ENCODE measurements around the gene MAGI2. TPM values are rescaled to one million over a fixed set of nuclear protein-coding genes. Genes with fewer than 3 reads are reported as not detected.

Gene MAGI2
- total RNA-seq, 1 donor from 2014 or later, result 4.0 TPM

GRCh38 chr7:79290398-79290797 is 163.1 kb downstream of the MAGI2 start:
- H3K9me3 ChIP-seq, result no peaks in the 10 kb centered on the region
- TF ChIP-seq CTCF (IDR thresholded peaks at IDR 0.05), result no peak
- no peak overlapping the region for H3K27ac ChIP-seq
- intact Hi-C loops (cut with DNase I), result no loop called here
- no peak overlapping the region for H3K4me3 ChIP-seq
- DNase-seq (ENCODE audit: low spot score in 2 of 2), result no peak
- H3K36me3 ChIP-seq, result no peaks in the 10 kb centered on the region
- no peaks in the 10 kb centered on the region for H3K27me3 ChIP-seq
- H3K4me1 ChIP-seq, result no peaks in the 10 kb centered on the region

GRCh38 chr7:79288655-79289054 is 164.8 kb downstream of the MAGI2 start:
- no peak overlapping the region for H3K4me3 ChIP-seq
- intact Hi-C loops (cut with DNase I), result no loop called here
- H3K27me3 ChIP-seq, result no peaks in the 10 kb centered on the region
- no peak for TF ChIP-seq CTCF (IDR thresholded peaks at IDR 0.05)
- H3K4me1 ChIP-seq, result no peaks in the 10 kb centered on the region
- H3K27ac ChIP-seq, result no peak overlapping the region
- H3K9me3 ChIP-seq, result no peaks in the 10 kb centered on the region
- no peak for DNase-seq (ENCODE audit: low spot score in 2 of 2)
- H3K36me3 ChIP-seq, result no peaks in the 10 kb centered on the region

GRCh38 chr7:79287981-79288380 is 165.5 kb downstream of the MAGI2 start:
- Histone ChIP-seq H3K4me3 (no peak overlapping the region), H3K36me3 (no peaks in the 10 kb centered on the region), H3K9me3 (no peaks in the 10 kb centered on the region), H3K27ac (no peak overlapping the region), H3K27me3 (no peaks in the 10 kb centered on the region), H3K4me1 (no peaks in the 10 kb centered on the region)
- intact Hi-C loops (cut with DNase I), result no loop called here
- DNase-seq (ENCODE audit: low spot score in 2 of 2), result no peak
- no peak for TF ChIP-seq CTCF (IDR thresholded peaks at IDR 0.05)

- intact Hi-C loops (cut with DNase I), result no loop called here
- TF ChIP-seq CTCF (IDR thresholded peaks at IDR 0.05), result no peak
- Histone ChIP-seq H3K27ac (no peak overlapping the region), H3K9me3 (no peaks in the 10 kb centered on the region), H3K36me3 (no peaks in the 10 kb centered on the region), H3K4me1 (peaks cover 0 to 5% of the 10 kb centered on the region in 2 donors), H3K4me3 (no peak overlapping the region), H3K27me3 (no peaks in the 10 kb centered on the region)
- no peak for DNase-seq (ENCODE audit: low spot score in 2 of 2)
Observed at GRCh38 chr7:79286181-79286580, 167.3 kb downstream of the MAGI2 start.

GRCh38 chr7:79285756-79286155 is 167.7 kb downstream of the MAGI2 start:
- DNase-seq (ENCODE audit: low spot score in 2 of 2), result no peak
- no peak overlapping the region for H3K4me3 ChIP-seq
- H3K27ac ChIP-seq, result no peak overlapping the region
- peaks cover 0 to 5% of the 10 kb centered on the region in 2 donors for H3K4me1 ChIP-seq
- no peak for TF ChIP-seq CTCF (IDR thresholded peaks at IDR 0.05)
- intact Hi-C loops (cut with DNase I), result no loop called here
- H3K9me3 ChIP-seq, result no peaks in the 10 kb centered on the region
- no peaks in the 10 kb centered on the region for H3K27me3 ChIP-seq
- H3K36me3 ChIP-seq, result no peaks in the 10 kb centered on the region

- H3K27me3 ChIP-seq, result no peaks in the 10 kb centered on the region
- H3K4me1 ChIP-seq, result peaks cover 0 to 5% of the 10 kb centered on the region in 2 donors
- H3K9me3 ChIP-seq, result no peaks in the 10 kb centered on the region
- H3K27ac ChIP-seq, result no peak overlapping the region
- TF ChIP-seq CTCF (IDR thresholded peaks at IDR 0.05), result no peak
- no peak overlapping the region for H3K4me3 ChIP-seq
- no peak for DNase-seq (ENCODE audit: low spot score in 2 of 2)
- intact Hi-C loops (cut with DNase I), result no loop called here
- H3K36me3 ChIP-seq, result no peaks in the 10 kb centered on the region
Observed at GRCh38 chr7:79284211-79284610, 169.3 kb downstream of the MAGI2 start.

Data from ascending aorta (tissue), 2 donors.